Measurements from ENCODE around the gene C11orf65.
"Not testable (repeated sequence)": the region's sequence is repeated elsewhere in the genome, so short reads cannot be mapped to it uniquely, and the experiment has no call there.

Gene C11orf65

GRCh38 chr11:108435066-108435465 is 32.3 kb downstream of the C11orf65 start:
- Histone ChIP-seq H4K20me1 (ENCODE audit: insufficient read depth) (no peaks in the 10 kb centered on the region), H2AFZ (ENCODE audit: low read depth) (no peak overlapping the region), H3K4me3 (IDR thresholded peaks at IDR 0.05; ENCODE audit: insufficient read depth, low read depth, low read length) (no peak overlapping the region), H3K4me1 (ENCODE audit: low read depth, poor library complexity, severe bottlenecking) (no peaks in the 10 kb centered on the region), H3K4me2 (no peak overlapping the region), H3K9ac (no peak overlapping the region), H3K27ac (no peak overlapping the region), H3K79me2 (ENCODE audit: insufficient read depth, low read depth) (no peaks in the 10 kb centered on the region), H3K27me3 (ENCODE audit: insufficient read depth, low read depth) (no peaks in the 10 kb centered on the region), H3K36me3 (ENCODE audit: insufficient read depth) (no peaks in the 10 kb centered on the region)
- TF ChIP-seq CTCF (conservative IDR thresholded peaks at IDR 0.05; ENCODE audit: low read depth, low read length), result no peak

- H4K20me1 ChIP-seq (ENCODE audit: insufficient read depth), result no peaks in the 10 kb centered on the region
- no peak for TF ChIP-seq CTCF (conservative IDR thresholded peaks at IDR 0.05; ENCODE audit: low read depth, low read length)
- no peak overlapping the region for H3K4me3 ChIP-seq (IDR thresholded peaks at IDR 0.05; ENCODE audit: insufficient read depth, low read depth, low read length)
- no peak overlapping the region for H3K9ac ChIP-seq
- H3K36me3 ChIP-seq (ENCODE audit: insufficient read depth), result no peaks in the 10 kb centered on the region
- no peaks in the 10 kb centered on the region for H3K27me3 ChIP-seq (ENCODE audit: insufficient read depth, low read depth)
- no peaks in the 10 kb centered on the region for H3K4me1 ChIP-seq (ENCODE audit: low read depth, poor library complexity, severe bottlenecking)
- H3K79me2 ChIP-seq (ENCODE audit: insufficient read depth, low read depth), result no peaks in the 10 kb centered on the region
- H2AFZ ChIP-seq (ENCODE audit: low read depth), result no peak overlapping the region
- H3K4me2 ChIP-seq, result no peak overlapping the region
- H3K27ac ChIP-seq, result no peak overlapping the region
Observed at GRCh38 chr11:108432783-108433182, 34.5 kb downstream of the C11orf65 start.

- no peaks in the 10 kb centered on the region for H3K79me2 ChIP-seq (ENCODE audit: insufficient read depth, low read depth)
- no peak overlapping the region for H3K27ac ChIP-seq
- H3K4me2 ChIP-seq, result no peak overlapping the region
- no peaks in the 10 kb centered on the region for H4K20me1 ChIP-seq (ENCODE audit: insufficient read depth)
- no peaks in the 10 kb centered on the region for H3K36me3 ChIP-seq (ENCODE audit: insufficient read depth)
- TF ChIP-seq CTCF (conservative IDR thresholded peaks at IDR 0.05; ENCODE audit: low read depth, low read length), result no peak
- no peaks in the 10 kb centered on the region for H3K4me1 ChIP-seq (ENCODE audit: low read depth, poor library complexity, severe bottlenecking)
- no peak overlapping the region for H3K9ac ChIP-seq
- H3K4me3 ChIP-seq (IDR thresholded peaks at IDR 0.05; ENCODE audit: insufficient read depth, low read depth, low read length), result no peak overlapping the region
- H2AFZ ChIP-seq (ENCODE audit: low read depth), result no peak overlapping the region
- no peaks in the 10 kb centered on the region for H3K27me3 ChIP-seq (ENCODE audit: insufficient read depth, low read depth)
Observed at GRCh38 chr11:108431997-108432396, 35.3 kb downstream of the C11orf65 start.

- H3K4me1 ChIP-seq (ENCODE audit: low read depth, poor library complexity, severe bottlenecking), result no peaks in the 10 kb centered on the region
- no peaks in the 10 kb centered on the region for H3K27me3 ChIP-seq (ENCODE audit: insufficient read depth, low read depth)
- no peaks in the 10 kb centered on the region for H4K20me1 ChIP-seq (ENCODE audit: insufficient read depth)
- no peak overlapping the region for H2AFZ ChIP-seq (ENCODE audit: low read depth)
- no peak overlapping the region for H3K4me3 ChIP-seq (IDR thresholded peaks at IDR 0.05; ENCODE audit: insufficient read depth, low read depth, low read length)
- no peak overlapping the region for H3K9ac ChIP-seq
- H3K79me2 ChIP-seq (ENCODE audit: insufficient read depth, low read depth), result no peaks in the 10 kb centered on the region
- no peak overlapping the region for H3K4me2 ChIP-seq
- no peak for TF ChIP-seq CTCF (conservative IDR thresholded peaks at IDR 0.05; ENCODE audit: low read depth, low read length)
- H3K36me3 ChIP-seq (ENCODE audit: insufficient read depth), result no peaks in the 10 kb centered on the region
- H3K27ac ChIP-seq, result no peak overlapping the region
Observed at GRCh38 chr11:108431370-108431769, 36.0 kb downstream of the C11orf65 start.

GRCh38 chr11:108417551-108417950 is 49.8 kb downstream of the C11orf65 start:
- not testable (repeated sequence) for H3K79me2 ChIP-seq (ENCODE audit: insufficient read depth, low read depth); H3K36me3 ChIP-seq (ENCODE audit: insufficient read depth); H3K4me3 ChIP-seq (IDR thresholded peaks at IDR 0.05; ENCODE audit: insufficient read depth, low read depth, low read length); H4K20me1 ChIP-seq (ENCODE audit: insufficient read depth); H2AFZ ChIP-seq (ENCODE audit: low read depth); H3K9ac ChIP-seq; H3K27me3 ChIP-seq (ENCODE audit: insufficient read depth, low read depth); H3K27ac ChIP-seq; H3K4me1 ChIP-seq (ENCODE audit: low read depth, poor library complexity, severe bottlenecking); H3K4me2 ChIP-seq

Measured in KMS-11 (cell line).